GM21381 (cell line): ENCODE measurements around the gene HLTF.
A peak's percentile ranks its signal among the peaks of the same experiment; 100 is the strongest.
"Not testable (repeated sequence)": the region's sequence is repeated elsewhere in the genome, so short reads cannot be mapped to it uniquely, and the experiment has no call there.

Source experiments
- ATAC-seq: cut with Tn5 transposase; IDR thresholded peaks from one replicate; pipeline ENCODE4 v1.9.1; 2021; ENCODE audit warnings: mild to moderate bottlenecking, moderate library complexity; ENCODE audit not compliant: unreplicated experiment

HLTF gene

GRCh38 chr3:149086232-149086988 is at the start of gene HLTF:
TSS of gene HLTF (minus strand) at chr3:149086533. CDS start at chr3:149086336, 197 bp downstream.
- ATAC-seq: peak; percentile 98

DNA sequence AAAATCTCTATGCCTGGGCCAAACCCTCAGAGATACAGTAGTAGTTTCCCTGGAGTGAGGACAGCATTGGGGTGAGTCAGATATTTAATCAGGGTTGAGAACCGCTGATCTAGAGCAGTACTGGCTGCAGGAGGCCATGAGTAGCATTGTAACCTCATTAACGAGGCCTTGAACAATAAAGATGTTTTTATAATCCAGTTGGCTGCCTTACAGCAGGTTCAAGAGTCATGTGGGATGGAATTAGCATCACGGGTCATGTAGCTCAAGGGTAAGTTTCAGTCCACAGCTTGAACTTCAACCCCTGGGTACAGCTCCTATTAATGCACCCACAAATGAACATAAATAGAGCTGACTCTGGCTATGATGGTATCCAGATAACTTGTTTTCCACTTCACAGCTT is 48.2 kb upstream of the HLTF start:
- ATAC-seq: no peak

DNA sequence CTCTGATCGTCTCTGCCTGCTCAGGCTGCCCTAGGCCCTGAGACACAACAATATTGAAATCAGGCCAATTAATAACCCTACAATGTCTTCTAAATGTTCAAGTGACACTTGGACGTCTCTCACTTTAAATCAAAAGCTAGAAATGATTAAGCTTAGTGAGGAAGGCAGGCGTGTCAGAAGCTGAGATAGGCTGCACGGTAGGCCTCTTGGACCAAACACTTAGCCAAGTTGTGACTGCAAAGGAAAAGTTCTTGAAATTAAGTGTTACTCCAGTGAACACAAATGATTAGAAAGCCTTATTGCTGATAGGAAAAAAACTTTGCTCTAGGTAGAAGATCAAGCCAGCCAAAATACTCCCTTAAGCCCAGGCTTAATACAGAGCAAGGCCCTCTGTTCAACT is 45.3 kb upstream of the HLTF start:
- ATAC-seq: no peak

- ATAC-seq: peak; percentile 93
Measured at GRCh38 chr3:149129326-149130205, 43.2 kb upstream of the HLTF start, which contains the start of gene HPS3. TSS of gene HPS3 (plus strand) at chr3:149129638. CDS start at chr3:149129724, 86 bp downstream.

- ATAC-seq: no peak
Measured at GRCh38 chr3:149128821-149129220, 42.5 kb upstream of the HLTF start.

DNA sequence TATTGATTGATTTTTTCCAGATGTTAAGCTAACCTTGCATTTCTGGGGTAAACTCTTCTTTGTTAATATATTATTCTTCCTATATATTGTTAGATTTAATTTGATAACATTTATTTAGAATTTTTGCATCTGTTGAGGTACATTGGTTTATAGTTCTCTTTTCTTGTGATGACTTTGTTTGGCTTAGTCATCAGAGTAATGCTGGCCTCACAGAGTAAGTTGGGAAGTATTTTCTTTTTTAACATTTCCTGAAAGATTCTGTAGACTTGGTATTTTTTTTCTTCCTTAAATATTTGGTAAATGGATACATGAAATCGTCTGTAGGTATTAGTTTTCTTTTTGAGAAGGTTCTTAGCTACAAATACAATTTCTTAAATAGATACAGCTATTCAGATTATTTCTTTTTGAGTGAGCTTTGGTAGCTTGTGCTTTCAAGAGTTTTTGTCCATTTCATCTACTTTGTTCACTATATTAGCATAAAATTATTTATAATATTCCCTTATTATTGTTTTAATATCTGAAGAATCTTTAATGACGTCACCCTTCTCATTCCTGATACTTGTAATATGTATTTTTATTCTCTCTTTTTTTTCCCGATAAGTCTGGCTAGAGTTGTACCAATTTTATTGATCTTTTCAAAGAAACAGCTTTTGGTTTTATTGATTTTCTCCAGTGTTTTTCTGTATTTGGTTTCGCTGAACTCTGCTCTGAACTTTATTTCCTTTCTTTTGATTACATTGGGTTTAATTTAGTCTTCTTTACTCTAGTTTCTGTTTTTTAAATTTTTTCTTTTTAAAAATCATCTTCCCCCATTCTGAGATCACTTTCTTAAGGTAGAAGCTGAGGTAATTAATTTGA is 36.6 kb upstream of the HLTF start:
- ATAC-seq: no peak

DNA sequence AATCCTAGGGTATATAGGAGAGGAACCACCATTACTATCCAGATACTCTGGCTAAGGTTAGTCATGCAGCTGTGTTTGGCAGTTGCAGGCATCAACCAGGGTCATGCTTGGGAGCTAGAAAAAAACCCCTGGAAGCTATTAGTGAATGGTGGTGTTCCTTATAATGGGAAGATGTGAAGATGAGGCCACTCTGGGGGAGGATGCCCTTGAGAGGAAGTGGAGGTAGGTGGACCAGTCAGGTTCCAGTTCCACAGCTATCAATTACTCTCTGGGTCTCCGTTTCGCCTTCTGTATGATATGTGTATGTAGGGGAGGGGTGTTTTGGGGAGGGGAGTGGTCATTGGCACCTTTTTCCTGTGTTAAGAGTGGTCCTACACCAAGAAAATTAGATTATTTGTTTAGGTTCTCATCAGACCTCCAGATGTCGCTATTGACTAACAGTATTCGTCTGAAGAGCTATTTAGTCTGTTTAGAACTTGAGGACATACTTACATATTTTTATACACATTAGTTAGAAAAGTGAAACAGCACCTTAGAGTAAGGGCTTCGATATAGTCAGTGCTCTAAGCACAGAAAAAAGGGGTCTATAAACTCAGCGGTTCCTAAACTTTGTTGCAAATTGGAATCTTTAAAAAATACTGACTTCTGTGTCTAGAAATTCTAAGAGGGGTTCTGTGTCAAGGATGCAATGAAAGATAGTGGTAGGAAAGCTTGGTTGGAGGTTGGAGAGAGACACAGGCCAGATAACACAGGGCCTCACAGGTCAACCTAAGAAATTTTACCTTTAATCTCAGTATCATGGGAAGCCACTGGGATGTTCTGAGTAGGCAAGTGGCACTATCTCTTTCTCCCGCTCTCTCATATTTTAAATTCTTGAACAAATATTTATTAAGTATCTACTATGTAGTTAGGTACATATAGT is 34.0 kb upstream of the HLTF start:
- ATAC-seq: peak; percentile 82

DNA sequence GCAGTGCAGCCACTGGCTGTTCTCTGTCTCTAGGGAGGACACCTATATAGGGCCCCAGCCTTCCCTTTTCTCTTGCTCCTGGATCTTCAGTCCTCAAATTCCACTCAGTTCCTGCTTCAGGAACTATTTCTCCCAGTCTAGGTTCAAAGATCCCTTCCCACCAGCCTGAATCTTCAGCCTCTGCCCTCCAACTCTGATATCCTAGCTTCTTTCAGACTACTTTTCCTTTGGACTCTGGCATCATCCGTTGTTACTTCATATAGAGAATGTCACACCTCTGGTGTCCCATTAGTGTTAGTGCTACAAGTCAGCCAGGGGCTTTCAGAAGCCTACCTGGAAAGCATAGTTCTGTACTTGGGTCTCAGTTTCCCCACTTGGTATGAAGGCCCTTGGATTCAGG is 33.1 kb upstream of the HLTF start:
- no peak for ATAC-seq

GRCh38 chr3:149118724-149119123 is 32.4 kb upstream of the HLTF start:
- ATAC-seq: no peak

DNA sequence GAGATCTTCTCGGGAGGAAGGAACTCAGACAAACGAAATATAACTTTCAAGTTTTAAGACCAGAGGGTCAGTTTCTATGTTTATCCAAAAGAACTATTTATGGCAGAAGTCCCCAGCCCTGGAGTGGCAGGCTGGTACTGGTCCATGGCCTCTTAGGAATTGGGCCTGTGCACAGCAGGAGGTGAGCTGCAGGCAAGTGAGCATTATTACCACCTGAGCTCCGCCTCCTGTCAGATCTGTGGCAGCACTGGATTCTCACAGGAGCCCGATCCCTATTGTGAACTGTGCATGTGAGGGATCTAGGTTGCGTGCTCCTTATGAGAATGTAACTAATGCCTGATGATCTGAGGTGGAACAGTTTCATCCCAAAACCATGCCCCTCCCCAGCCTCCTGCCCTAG is 28.8 kb upstream of the HLTF start:
- ATAC-seq: no peak

DNA sequence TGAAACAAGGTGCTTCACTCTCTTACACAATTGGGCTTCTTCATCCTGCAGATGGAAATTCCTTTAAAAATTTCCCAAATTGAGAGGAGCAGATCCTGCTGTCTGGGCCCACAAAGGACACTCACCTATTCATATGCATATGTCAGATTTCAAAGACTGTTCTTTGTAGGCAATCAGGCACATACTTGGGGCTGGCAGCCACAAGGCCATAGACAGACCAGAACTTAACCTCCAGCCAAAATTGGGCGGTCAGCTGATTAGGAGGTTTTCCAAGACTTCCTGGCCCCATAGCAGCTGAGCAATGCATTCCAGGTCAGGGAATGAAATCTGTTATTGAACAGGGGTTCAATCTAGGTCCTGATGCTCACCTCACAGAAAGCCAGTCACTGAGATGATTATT is 28.1 kb upstream of the HLTF start:
- no peak for ATAC-seq

- no peak for ATAC-seq
Measured at GRCh38 chr3:149104484-149104883, 18.2 kb upstream of the HLTF start.

DNA sequence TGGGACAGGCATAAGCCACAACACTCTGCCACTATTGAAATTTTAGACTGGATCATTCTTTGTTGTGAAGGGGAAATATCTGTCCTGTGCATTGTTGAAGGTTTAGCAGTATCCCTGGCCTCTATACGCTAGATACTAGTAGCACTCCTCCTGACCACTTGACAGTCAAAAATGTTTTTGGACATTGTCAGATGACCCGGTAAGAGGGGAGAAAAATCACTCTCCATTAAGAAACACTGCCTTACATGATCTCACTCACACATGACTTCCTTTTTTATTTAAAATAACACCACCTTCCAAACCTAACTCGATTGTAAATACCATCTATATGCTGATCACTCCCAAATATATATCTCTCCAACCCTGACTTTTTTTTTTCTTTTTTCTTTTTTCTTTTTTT is 15.3 kb upstream of the HLTF start:
- no peak for ATAC-seq

DNA sequence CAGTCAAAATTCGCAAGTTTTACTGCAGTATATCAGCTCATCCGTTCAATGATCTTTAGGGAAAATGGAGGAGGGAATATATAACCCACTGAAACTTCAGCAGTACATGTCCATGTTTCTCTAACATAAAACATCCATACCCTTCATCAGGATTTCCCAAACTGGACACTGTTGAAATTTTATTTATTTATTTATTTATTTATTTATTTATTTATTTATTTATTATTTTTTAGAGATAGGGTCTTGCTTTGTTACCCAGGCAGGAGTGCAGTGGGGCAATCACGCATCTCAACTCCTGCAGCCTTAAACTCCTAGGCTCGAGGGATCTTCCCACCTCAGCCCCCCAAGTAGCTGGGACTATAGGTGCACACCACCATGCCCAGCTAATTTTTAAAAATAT is 14.8 kb upstream of the HLTF start:
- ATAC-seq: no peak

DNA sequence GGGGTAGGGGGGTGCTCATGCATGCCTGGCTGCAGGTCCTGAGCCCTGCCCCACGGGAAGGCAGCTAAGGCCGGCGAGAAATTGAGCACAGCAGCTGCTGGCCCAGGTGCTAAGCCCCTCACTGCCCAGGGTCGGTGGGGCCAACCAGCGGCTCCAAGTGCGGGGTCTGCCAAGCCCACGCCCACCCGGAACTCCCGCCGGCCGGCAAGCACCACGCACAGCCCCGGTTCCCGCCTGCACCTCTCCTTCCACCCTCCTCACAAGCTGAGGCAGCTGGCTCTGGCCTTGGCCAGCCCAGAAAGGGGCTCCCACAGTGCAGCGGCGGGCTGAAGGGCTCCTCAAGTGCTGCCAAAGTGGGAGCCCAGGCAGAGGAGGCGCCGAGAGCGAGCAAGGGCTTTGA is 11.7 kb upstream of the HLTF start:
- ATAC-seq: not testable (repeated sequence)

GRCh38 chr3:149095487-149095886 is 9.2 kb upstream of the HLTF start:
- peak; percentile 84 for ATAC-seq

GRCh38 chr3:149091983-149092382 is 5.7 kb upstream of the HLTF start:
- no peak for ATAC-seq

DNA sequence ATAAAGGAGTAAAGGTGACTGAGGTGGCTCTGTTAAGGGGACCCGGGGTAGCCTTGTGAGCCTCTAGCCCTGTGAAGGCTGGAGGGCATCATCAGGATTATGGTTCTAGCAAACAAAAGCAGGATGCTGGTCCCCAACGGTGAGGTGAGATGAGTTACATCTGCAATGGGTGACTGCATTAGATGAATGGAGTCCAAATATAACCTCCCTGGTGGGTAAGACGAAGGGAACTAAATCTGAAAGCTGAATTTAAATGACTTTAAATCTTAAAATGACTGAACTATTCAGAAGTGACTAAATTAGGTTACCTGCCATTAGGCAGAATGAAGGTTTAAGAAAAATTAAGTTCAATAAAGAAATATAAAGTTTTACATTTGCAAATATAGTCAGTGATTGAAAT is 4.6 kb upstream of the HLTF start:
- ATAC-seq: no peak

DNA sequence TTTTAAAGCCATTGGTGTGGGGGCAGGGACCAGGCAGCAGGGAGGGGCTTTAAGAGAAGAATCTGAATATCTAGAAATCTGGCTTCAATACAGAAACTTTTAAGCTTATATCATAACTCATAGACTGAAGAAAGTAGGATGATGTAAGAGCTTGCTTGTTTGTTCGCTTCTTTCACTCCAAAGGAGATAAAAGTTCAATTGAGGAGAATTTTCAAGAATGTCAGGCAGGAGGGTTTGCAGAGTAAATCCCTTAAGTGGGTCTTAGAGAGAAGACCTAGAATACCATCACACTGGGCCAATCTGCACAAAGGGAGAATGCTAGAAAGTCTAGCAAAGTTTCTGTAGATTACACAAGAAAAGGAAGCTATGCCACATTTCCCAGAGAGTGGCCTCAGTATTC is 4.1 kb upstream of the HLTF start:
- no peak for ATAC-seq

DNA sequence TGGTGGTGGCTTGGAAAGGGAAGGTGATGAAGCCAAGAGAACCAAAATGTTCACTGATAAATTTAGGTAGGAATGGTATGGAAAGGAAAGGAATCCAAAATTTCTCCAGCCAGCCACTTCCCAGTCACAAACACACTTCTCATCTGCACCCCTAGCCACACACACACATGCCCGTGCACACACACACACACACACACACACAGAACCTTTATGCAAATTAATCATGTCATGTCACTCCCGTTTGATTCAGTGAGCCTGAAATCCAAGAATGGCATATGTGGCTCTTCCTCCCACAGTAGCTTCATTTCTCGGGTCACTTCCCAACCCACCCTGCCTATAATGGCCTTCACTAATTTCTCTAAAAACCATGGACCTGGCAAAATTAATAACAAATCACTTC is 3.1 kb upstream of the HLTF start:
- no peak for ATAC-seq
